Fibroblast of skin of back (primary cell): ENCODE data around the gene GH1.
"Not testable (repeated sequence)": the region's sequence is repeated elsewhere in the genome, so short reads cannot be mapped to it uniquely, and the experiment has no call there.

Source experiments
- DNase-seq: peaks from one replicate; pipeline ENCODE4 v3.0.0-alpha.2; 2013

Gene GH1

DNA sequence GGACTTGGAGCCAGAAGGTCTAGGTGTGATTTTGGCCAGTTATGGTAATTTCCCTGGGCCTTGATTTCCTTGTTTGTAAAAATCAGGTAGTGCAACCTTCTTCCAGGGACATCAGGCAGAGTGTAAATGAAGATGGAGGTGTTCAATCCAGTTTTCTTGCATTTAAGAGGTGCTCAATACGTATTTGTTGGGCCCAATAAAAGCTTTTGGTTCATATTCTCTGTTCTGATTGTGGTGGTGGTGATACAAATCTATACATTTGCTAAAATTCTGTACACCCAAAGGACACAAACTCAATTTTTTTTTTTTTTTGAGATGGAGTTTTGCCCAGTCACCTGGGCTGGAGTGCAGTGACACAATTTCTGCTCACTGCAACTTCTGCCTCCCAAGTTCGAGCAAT lies 7.5 kb upstream of the GH1 start:
- DNase-seq, result no peak

GRCh38 chr17:63925615-63926014 lies 7.0 kb upstream of the GH1 start:
- DNase-seq, result no peak

DNA sequence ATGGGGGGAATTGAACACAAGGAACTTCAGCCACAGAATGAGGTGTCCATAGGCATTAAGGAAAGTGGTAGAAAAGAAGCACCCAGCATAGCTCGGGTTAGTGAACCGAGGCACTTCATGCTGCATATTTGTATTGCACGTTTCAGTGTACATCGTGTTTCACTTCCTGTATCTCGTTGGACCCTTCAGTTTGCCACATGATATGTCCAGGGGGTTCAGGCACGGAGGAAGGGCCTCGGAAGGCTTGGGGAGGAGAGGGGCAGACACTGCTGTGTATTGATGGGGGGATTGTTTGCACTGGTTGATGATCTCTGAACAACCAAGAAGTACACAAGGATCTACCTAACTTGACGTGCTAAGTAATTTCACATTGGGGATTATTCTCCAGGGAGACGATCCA lies 3.8 kb upstream of the GH1 start:
- not testable (repeated sequence) for DNase-seq

DNA sequence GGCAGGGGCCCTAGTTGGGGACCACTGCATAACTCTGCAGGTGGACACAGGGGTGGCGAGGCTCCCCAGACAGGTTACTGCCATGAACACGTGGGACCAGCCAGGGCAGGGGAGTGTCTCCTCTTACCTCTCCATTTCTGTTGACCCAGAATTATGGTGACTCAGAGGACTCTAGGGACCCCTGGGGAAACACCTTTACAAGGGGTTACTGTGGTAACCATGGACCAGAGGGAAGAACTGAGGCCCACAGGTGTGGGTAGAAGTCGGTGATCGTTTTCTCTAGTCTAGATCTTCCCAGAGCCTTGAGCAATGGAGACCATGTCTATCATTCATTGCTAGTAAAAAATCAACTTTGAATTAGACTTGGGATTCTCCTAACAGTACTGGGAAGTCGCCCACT lies 2.1 kb upstream of the GH1 start:
- not testable (repeated sequence) for DNase-seq

DNA sequence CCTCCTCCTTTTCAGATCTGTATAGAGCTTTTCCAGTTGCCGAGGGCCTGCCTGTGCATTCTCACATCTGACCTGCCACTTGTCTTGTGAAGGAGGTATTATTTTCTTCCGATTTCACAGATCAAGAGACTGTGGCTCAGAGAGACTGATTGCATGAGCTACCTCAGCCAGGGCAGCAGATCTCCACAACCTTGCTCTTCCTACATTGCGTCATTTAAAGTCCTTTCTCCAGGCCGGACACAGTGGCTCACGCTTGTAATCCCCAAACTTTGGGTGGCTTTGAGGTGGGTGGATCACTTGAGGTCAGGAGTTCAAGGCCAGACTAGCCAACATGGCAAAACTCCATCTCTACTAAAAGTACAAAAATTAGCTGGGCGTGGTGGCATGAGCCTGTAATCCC lies 1.4 kb upstream of the GH1 start:
- DNase-seq, result not testable (repeated sequence)

- peak; percentile 53 for DNase-seq
Observed at GRCh38 chr17:63919311-63919723, 678 bp upstream of the GH1 start.

DNA sequence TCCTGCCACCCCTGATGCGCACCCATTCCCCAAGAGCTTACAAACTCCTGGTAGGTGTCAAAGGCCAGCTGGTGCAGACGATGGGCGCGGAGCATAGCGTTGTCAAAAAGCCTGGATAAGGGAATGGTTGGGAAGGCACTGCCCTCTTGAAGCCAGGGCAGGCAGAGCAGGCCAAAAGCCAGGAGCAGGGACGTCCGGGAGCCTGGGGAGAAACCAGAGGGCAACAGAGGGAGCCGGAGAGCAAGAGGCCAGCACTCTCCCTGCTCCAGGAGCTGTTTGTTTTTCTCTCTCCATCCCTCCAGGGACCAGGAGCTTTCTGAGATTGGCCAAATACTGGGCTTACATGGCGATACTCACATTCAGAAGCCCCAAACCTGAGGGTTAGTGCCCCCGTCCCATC lies 334 bp downstream of the GH1 start:
- no peak for DNase-seq

GRCh38 chr17:63917646-63918045 lies 993 bp downstream of the GH1 start:
- DNase-seq, result no peak

GRCh38 chr17:63917206-63917605 lies 1.4 kb downstream of the GH1 start:
- not testable (repeated sequence) for DNase-seq

DNA sequence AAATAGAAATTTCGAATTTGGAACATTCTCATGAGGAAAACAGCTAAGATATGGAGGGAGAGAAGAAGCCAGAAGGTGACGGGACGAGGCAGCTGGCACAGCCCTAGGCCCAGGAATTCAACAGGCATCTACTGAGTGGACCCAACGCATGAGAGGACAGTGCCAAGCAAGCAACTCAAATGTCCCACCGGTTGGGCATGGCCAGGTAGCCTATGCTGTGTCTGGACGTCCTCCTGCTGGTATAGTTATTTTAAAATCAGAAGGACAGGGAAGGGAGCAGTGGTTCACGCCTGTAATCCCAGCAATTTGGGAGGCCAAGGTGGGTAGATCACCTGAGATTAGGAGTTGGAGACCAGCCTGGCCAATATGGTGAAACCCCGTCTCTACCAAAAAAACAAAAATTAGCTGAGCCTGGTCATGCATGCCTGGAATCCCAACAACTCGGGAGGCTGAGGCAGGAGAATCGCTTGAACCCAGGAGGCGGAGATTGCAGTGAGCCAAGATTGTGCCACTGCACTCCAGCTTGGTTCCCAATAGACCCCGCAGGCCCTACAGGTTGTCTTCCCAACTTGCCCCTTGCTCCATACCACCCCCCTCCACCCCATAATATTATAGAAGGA lies 2.0 kb downstream of the GH1 start:
- no peak for DNase-seq

GRCh38 chr17:63915753-63916152 lies 2.9 kb downstream of the GH1 start:
- DNase-seq, result not testable (repeated sequence)

- DNase-seq, result no peak
Observed at GRCh38 chr17:63914471-63914870, 4.2 kb downstream of the GH1 start.

GRCh38 chr17:63911657-63912100 lies 7.0 kb downstream of the GH1 start:
- DNase-seq, result peak; percentile 24

- no peak for DNase-seq
Observed at GRCh38 chr17:63911041-63911635, 7.5 kb downstream of the GH1 start, which contains the start of gene CSHL1. CSHL1 (minus strand) TSS chr17:63911258; CDS start chr17:63911196, 62 bp downstream.

DNA sequence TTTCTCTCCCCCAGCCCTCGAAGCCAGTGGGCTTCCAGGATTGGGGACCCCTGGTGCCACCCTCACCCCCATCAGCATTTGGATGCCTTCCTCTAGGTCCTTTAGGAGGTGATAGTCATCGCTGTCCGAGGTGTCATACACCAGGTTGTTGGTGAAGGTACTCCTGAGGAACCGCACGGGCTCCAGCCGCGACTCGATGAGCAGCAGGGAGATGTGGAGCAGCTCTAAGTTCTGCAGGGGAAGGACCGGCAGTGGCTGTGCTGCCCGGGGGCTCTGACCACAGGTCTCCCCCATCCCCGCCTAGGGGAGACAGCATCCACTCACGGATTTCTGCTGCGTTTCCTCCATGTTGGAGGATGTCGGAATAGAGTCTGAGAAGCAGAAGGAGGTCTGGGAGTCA lies 8.5 kb downstream of the GH1 start:
- no peak for DNase-seq

DNA sequence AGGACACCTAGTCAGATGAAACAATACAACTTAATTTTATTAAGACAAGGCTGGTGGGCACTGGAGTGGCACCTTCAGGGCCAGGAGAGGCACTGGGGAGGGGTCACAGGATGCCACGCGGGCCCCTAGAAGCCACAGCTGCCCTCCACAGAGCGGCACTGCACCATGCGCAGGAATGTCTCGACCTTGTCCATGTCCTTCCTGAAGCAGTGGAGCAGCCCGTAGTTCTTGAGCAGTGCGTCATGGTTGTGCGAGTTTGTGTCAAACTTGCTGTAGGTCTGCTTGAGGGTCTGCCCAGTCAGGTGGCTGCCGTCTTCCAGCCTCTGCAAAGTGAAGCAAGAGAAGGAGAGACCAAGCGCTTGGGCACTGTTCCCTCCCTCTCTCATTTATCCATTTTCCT lies 9.1 kb downstream of the GH1 start:
- not testable (repeated sequence) for DNase-seq

DNA sequence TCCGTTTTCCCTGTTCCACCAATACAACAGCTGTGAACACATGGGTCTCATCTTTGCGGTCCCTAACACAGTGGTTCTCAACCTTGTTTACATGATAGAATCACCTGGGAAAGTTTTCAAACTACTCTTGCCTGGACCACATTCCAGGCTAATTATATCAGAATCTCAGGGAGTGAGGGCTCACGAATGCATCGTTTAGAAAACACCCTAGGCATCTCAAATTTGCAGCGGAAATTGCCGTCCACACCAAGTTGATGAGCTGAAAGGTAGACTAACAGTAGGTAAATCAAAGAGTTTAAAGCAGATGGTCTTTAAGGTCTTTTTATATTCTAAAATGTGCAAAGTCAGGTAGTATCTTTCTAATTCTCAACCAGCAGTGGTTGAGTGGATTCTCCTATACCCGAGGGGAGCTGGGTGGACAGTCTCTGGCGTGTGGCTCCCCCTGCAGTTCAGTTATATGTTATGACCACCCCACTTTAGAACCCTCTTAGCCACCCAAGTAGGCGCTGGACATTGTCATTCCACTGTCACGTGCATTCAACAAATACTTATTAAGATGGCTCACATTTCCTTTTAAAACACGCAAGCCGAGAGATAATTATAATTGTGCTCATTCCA lies 11.4 kb downstream of the GH1 start:
- not testable (repeated sequence) for DNase-seq

DNA sequence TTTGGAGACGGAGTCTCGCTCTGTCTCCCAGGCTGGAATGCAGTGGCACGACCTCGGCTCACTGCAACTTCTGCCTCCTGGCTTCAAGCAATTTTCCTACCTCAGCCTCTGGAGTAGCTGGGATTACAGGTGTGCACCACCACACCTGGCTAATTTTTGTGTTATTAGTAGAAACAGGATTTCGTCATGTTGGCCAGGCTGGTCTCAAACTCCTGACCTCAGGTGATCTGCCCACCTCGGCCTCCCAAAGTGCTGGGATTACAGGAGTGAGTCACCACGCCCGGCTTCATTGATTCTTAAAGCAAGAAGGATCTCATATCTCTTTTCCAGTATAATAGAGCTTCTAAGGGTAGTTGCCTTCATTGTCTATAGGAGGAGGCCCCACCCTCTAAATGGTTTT lies 13.8 kb downstream of the GH1 start:
- not testable (repeated sequence) for DNase-seq

GRCh38 chr17:63903787-63904201 lies 14.8 kb downstream of the GH1 start:
- DNase-seq, result not testable (repeated sequence)

- DNase-seq, result not testable (repeated sequence)
Observed at GRCh38 chr17:63901971-63902370, 16.7 kb downstream of the GH1 start.

GRCh38 chr17:63898899-63899798 lies 19.5 kb downstream of the GH1 start:
- DNase-seq, result not testable (repeated sequence)

DNA sequence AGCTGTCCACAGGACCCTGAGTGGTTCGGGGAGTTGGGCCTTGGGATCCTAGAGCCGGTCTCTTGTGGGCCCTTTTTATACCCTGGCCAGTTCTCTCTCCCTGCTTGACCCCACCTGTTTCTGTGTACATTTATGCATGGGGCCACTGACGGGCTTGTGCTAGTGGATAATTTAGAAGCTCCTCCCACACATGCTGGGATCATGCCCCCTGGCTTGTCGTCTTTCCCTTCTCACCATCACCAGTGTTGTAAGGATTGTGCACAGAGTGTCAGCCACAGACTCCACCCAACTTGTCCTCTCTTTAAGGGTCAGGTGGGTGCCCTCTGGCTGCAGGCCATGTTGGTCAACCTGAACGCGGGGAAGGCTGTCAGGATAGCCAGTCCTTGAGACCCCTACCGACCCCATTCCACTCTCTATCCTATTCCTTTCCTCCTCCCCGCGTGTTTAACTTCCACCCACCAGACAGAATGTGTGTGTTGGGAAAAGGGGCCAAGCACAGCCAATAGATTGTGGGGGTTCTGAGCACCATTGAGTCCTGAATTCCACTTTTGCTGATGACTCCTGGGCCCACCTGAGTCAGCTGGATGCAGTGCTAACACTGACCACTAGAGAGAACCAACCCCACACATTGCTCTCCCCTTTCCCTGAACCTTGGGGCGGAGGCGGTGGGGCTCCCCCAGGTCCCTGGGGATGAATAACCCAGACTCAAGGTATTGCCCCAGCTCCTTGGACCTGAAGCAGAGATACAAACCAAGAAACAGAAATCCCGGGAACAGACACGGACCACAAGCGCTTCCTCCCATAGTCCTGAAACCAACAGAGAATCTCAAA lies 21.9 kb downstream of the GH1 start, which contains the start of gene CSH1:
CSH1 (minus strand) TSS at position 51 of the 831 bp plus-strand sequence. CDS start 63 bp downstream, outside the sequence.
- not testable (repeated sequence) for DNase-seq
